ENCODE measurements around the gene PIEZO2.

The PIEZO2 gene

GRCh38 chr18:10757349-10757748 is 392.0 kb downstream of the PIEZO2 start:
- no peak for TF ChIP-seq EZH2 (IDR thresholded peaks at IDR 0.05; ENCODE audit: borderline replicate concordance, low read length)
- no peak for TF ChIP-seq CTCF (IDR thresholded peaks at IDR 0.05; ENCODE audit: low read length)
- H3K4me3 ChIP-seq (ENCODE audit: low read depth, low read length, poor library complexity, severe bottlenecking) = no peak overlapping the region

GRCh38 chr18:10755855-10756254 is 393.5 kb downstream of the PIEZO2 start:
- H3K36me3 ChIP-seq (ENCODE audit: insufficient read depth, low read length) = no peaks in the 10 kb centered on the region
- H3F3A ChIP-seq (ENCODE audit: insufficient read depth, low read length) = no peaks in the 10 kb centered on the region
- no peak overlapping the region for H2AFZ ChIP-seq (ENCODE audit: low read length)
- no peak overlapping the region for H3K9ac ChIP-seq (ENCODE audit: low read length)
- H3K4me1 ChIP-seq (ENCODE audit: insufficient read depth, low read length, severe bottlenecking) = no peaks in the 10 kb centered on the region
- no peak for TF ChIP-seq CTCF (IDR thresholded peaks at IDR 0.05; ENCODE audit: low read length)
- no peak for TF ChIP-seq EZH2 (IDR thresholded peaks at IDR 0.05; ENCODE audit: borderline replicate concordance, low read length)
- no peaks in the 10 kb centered on the region for H3K27me3 ChIP-seq (ENCODE audit: insufficient read depth, low read length)
- H3K27ac ChIP-seq (ENCODE audit: low read depth, low read length, poor library complexity, severe bottlenecking) = no peak overlapping the region
- no peak overlapping the region for H3K4me3 ChIP-seq (ENCODE audit: low read depth, low read length, poor library complexity, severe bottlenecking)
- no peak overlapping the region for H3K4me2 ChIP-seq (ENCODE audit: low read length)
- H4K20me1 ChIP-seq (ENCODE audit: insufficient read depth, low read length) = no peaks in the 10 kb centered on the region
- H3K9me3 ChIP-seq (ENCODE audit: low read length) = no peaks in the 10 kb centered on the region
- H3K79me2 ChIP-seq (ENCODE audit: insufficient read depth, low read length) = no peaks in the 10 kb centered on the region
- no peaks in the 10 kb centered on the region for H3K9me2 ChIP-seq (ENCODE audit: low read depth, low read length)

More at GRCh38 chr18:10757349-10757748, 392.0 kb downstream of the PIEZO2 start:
- Histone ChIP-seq H3K27me3 (ENCODE audit: insufficient read depth, low read length) (no peaks in the 10 kb centered on the region), H4K20me1 (ENCODE audit: insufficient read depth, low read length) (no peaks in the 10 kb centered on the region), H3K4me2 (ENCODE audit: low read length) (no peak overlapping the region), H3K9me3 (ENCODE audit: low read length) (no peaks in the 10 kb centered on the region), H3K9me2 (ENCODE audit: low read depth, low read length) (no peaks in the 10 kb centered on the region), H3K27ac (ENCODE audit: low read depth, low read length, poor library complexity, severe bottlenecking) (no peak overlapping the region), H3K4me1 (ENCODE audit: insufficient read depth, low read length, severe bottlenecking) (no peaks in the 10 kb centered on the region), H3F3A (ENCODE audit: insufficient read depth, low read length) (no peaks in the 10 kb centered on the region), H2AFZ (ENCODE audit: low read length) (no peak overlapping the region), H3K79me2 (ENCODE audit: insufficient read depth, low read length) (no peaks in the 10 kb centered on the region), H3K36me3 (ENCODE audit: insufficient read depth, low read length) (no peaks in the 10 kb centered on the region), H3K9ac (ENCODE audit: low read length) (no peak overlapping the region)

GRCh38 chr18:10754128-10754527 is 395.2 kb downstream of the PIEZO2 start:
- H3K27ac ChIP-seq (ENCODE audit: low read depth, low read length, poor library complexity, severe bottlenecking) = no peak overlapping the region
- H3K27me3 ChIP-seq (ENCODE audit: insufficient read depth, low read length) = no peaks in the 10 kb centered on the region
- H3F3A ChIP-seq (ENCODE audit: insufficient read depth, low read length) = no peaks in the 10 kb centered on the region
- H3K4me2 ChIP-seq (ENCODE audit: low read length) = no peak overlapping the region
- H3K4me3 ChIP-seq (ENCODE audit: low read depth, low read length, poor library complexity, severe bottlenecking) = no peak overlapping the region
- H4K20me1 ChIP-seq (ENCODE audit: insufficient read depth, low read length) = no peaks in the 10 kb centered on the region
- H3K4me1 ChIP-seq (ENCODE audit: insufficient read depth, low read length, severe bottlenecking) = no peaks in the 10 kb centered on the region
- H3K36me3 ChIP-seq (ENCODE audit: insufficient read depth, low read length) = no peaks in the 10 kb centered on the region
- no peak overlapping the region for H2AFZ ChIP-seq (ENCODE audit: low read length)
- no peak overlapping the region for H3K9ac ChIP-seq (ENCODE audit: low read length)
- TF ChIP-seq CTCF (IDR thresholded peaks at IDR 0.05; ENCODE audit: low read length) (no peak), EZH2 (IDR thresholded peaks at IDR 0.05; ENCODE audit: borderline replicate concordance, low read length) (no peak)
- no peaks in the 10 kb centered on the region for H3K9me3 ChIP-seq (ENCODE audit: low read length)
- H3K9me2 ChIP-seq (ENCODE audit: low read depth, low read length) = no peaks in the 10 kb centered on the region
- H3K79me2 ChIP-seq (ENCODE audit: insufficient read depth, low read length) = no peaks in the 10 kb centered on the region

Measured in OCI-LY1 (cell line).